HG03442 (cell line): Measurements from ENCODE around the gene CHFR.
"Not testable (repeated sequence)": the region's sequence is repeated elsewhere in the genome, so short reads cannot be mapped to it uniquely, and the experiment has no call there.

ENCODE experiments used
- ATAC-seq: cut with Tn5 transposase; IDR thresholded peaks from one replicate; pipeline ENCODE4 v1.9.1; 2021; ENCODE audit warnings: mild to moderate bottlenecking, moderate library complexity; ENCODE audit not compliant: unreplicated experiment

The CHFR gene

GRCh38 chr12:132841151-132841550 lies 46.3 kb downstream of the CHFR start:
- ATAC-seq: no peak

- no peak for ATAC-seq
These were observed 46.9 kb downstream of the CHFR start for GRCh38 chr12:132840536-132840935.

GRCh38 chr12:132839558-132840235 lies 47.7 kb downstream of the CHFR start:
- ATAC-seq: no peak

GRCh38 chr12:132838410-132839080 lies 48.9 kb downstream of the CHFR start:
- no peak for ATAC-seq

- no peak for ATAC-seq
These were observed 49.6 kb downstream of the CHFR start for GRCh38 chr12:132837693-132838409.

GRCh38 chr12:132836795-132837331 lies 50.5 kb downstream of the CHFR start:
- no peak for ATAC-seq

- not testable (repeated sequence) for ATAC-seq
These were observed 51.2 kb downstream of the CHFR start for GRCh38 chr12:132836230-132836629.

- no peak for ATAC-seq
These were observed 52.1 kb downstream of the CHFR start for GRCh38 chr12:132835076-132836025.

- ATAC-seq: no peak
These were observed 53.2 kb downstream of the CHFR start for GRCh38 chr12:132834181-132834711.

GRCh38 chr12:132833341-132833740 lies 54.1 kb downstream of the CHFR start:
- no peak for ATAC-seq

GRCh38 chr12:132831771-132832170 lies 55.6 kb downstream of the CHFR start:
- no peak for ATAC-seq

- ATAC-seq: peak; percentile 89
These were observed 58.5 kb downstream of the CHFR start, which contains the start of gene GOLGA3 for GRCh38 chr12:132828706-132829534. TSS of gene GOLGA3 (minus strand) at chr12:132828869. CDS start at chr12:132822128, 6,741 bp downstream.

- ATAC-seq: peak; percentile 16
These were observed 59.4 kb downstream of the CHFR start for GRCh38 chr12:132827763-132828703.

GRCh38 chr12:132825861-132826260 lies 61.5 kb downstream of the CHFR start:
- no peak for ATAC-seq

- no peak for ATAC-seq
These were observed 62.3 kb downstream of the CHFR start for GRCh38 chr12:132825089-132825488.

GRCh38 chr12:132824053-132824452 lies 63.4 kb downstream of the CHFR start:
- no peak for ATAC-seq

GRCh38 chr12:132818562-132818961 lies 68.8 kb downstream of the CHFR start:
- no peak for ATAC-seq

- ATAC-seq: no peak
These were observed 73.2 kb downstream of the CHFR start for GRCh38 chr12:132814232-132814631.
